ENCODE data around the gene CR1.

GRCh38 chr1:207519505-207520399 lies 23.8 kb downstream of the CR1 start:
- TF ChIP-seq CTCF (IDR thresholded peaks at IDR 0.05), result no peak
- no peak for TF ChIP-seq POLR2A (IDR thresholded peaks at IDR 0.05)

Measured in body of pancreas (tissue), 4 donors.